ENCODE results near the gene ROMO1.
"Not testable (repeated sequence)": the region's sequence is repeated elsewhere in the genome, so short reads cannot be mapped to it uniquely, and the experiment has no call there.

Gene ROMO1

DNA sequence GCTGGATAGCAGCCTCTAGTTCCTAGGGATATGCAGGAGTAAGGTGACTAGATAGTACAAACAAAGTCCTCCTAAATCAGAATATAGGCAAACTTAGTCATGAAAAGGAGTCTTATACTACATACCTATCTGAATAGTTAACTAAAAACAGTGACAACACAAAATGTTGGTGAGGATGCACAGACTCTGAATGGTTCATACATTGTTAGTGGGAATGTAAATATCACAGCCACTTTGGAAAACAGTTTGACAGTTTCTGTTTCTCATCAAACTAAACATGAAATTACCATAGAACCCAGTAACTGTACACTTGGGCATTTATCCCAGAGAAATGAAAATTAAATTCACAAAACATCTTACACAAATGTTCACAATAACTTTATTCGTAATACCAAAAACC, 17.2 kb upstream of the ROMO1 start:
- DNase-seq, result no peak

DNA sequence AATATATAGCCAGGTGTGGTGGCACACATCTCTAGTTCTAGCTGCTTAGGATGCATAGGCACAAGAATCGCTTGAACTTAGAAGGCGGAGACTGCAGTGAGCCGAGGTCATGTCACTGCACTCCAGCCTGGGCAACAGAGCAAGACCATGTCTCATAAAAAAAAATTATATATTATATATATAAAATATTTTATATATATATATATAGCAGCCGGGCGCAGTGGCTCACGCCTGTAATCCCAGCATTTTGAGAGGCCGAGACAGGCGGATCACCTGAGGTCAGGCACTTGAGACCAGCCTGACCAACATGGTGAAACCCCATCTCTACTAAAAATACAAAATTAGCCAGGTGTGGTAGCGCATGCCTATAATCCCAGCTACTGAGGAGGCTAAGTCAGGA, 13.8 kb upstream of the ROMO1 start:
- DNase-seq, result not testable (repeated sequence)

DNA sequence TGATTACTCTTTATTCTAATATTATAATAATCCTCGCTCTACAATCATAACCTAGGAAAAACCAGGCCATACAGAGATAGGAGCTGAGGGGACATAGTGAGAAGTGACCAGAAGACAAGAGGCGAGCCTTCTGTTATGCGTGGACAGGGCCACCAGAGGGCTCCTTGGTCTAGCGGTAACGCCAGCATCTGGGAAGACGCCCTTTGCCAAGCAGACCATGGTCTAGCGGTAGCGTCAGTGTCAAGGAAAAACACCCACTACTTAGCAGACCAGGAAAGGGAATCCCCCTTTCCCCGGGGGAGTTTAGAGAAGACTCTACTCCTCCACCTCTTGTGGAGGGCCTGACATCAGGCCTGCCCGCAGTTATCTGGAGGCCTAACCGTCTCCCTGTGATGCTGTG, 12.3 kb upstream of the ROMO1 start:
- DNase-seq, result not testable (repeated sequence)

DNA sequence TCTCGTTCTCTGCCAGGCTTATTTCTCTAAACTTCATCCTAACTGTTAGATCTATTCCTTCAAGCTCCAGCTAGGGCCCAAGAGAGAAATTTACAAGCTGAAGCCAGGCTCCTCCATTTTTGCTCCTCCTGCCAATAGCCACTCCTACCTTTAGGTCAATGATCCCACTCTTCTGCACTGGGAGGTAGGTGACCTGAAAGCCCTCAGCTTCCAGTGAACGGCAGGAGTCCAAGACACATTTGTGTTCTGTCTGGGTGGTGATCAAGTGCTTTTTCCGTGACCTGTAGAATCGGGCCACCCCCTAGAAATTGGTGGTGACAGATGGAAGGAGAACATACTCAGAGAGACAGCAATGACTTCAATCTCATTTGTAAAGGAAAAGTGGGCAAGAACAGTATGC, 8.9 kb upstream of the ROMO1 start:
- DNase-seq, result no peak

DNA sequence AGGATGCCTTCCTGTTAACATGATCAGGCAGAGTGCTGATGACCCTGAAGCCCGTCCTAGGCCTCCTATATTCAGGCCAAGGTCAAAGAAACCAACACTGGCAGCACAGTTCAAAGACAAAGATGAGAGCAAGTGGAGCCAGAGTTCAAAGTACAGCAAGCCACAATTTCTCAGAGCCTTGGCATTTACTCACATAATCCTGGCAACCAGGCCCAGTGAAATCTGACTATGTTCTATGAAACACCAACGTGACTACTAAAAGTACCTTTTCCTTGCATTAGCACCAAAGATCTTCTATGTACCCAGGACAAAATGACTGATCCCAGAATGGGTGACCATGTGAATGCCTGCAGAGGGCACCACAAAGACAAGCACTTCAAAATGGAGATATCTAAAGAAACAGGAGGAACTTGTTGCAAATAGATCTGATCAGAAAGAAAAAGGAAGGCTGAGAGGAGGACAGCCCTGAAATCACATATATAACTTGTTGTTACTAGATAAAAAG, 3.9 kb upstream of the ROMO1 start:
- DNase-seq, result no peak

DNA sequence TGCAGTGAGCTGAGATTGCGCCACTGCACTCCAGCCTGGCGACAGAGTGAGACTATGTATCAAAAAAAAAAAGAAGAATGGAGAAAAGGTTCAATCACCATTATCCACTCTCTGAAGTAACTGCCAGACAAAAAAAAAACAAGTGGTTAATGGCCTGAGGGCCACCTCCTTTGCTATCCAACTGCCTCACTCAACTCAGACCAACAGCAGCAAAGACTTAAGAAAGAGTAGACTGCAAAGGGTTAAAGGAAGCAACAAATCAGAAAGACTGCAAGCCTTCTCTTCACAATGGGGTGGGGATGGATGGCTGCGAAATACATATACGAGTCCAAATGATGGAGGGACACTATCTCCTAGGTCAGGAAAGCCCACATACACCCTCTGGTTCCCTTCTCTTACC, 3.2 kb upstream of the ROMO1 start:
- no peak for DNase-seq

DNA sequence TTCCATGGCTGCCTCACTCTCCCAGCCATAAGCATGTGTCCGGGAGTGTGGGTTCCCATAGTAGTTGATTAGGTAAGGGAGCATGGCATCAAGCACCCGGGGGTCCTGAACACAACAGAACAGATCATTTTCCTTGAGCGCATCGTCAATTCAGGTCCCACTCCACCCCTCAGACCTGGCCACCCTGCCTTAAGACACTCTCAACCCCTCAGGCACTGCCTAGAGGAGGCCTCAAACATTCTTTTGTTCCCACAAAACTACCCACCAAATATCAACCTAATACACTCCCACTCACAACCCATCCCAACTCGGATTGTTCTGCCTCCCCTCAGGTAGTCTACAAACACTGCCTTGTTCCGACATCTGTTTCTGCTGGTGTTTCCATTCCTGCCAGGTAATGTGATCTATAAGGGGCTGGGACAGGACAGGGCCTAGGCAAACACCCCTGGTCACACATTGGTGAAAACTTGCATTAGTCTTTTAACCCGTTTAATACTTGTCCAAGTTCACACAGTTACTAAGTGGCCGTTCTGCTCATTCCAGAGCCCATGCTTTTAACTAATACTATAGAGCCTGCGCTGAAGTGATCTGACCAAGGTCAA, 1.4 kb upstream of the ROMO1 start:
- no peak for DNase-seq

DNA sequence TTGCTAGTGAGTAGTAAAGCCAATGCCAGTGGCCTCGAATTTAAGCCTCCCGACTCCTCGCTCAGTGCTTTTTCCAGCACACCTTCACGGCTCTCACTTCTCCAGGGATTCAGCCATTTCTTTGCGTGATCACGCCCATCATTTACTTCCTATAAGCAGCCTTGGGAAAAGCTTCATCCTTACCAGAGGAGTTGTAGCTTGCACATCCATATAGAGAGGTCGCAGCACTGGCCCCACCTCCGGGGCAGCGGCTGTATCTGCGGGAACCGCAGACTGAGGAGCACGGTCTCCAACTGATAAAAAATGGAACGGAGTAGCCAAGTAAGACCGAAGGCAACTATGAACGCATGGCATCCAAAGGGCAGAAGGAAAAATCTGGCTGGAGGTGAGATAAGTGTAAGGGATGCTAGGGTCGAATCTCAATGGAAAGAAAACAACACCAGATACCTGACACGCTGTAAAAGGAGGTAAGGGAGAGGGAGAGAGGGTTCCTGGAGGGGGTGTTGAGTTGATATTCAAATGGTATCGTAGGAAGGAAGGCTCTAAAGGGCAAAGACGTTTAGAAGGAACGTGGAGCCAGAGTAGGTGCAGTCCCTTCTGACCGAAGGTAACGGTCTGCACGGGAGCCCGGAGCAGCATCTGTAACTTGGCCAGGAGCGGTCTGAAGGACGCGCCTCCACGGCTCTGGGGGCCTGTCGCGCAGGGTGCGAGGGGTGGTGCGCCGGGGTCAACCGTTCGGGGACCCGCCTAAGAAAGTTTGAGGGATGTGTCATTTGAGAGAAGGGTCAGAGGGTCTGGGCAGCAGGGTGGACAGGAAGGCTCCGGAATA, 693 bp upstream of the ROMO1 start:
- no peak for DNase-seq

DNA sequence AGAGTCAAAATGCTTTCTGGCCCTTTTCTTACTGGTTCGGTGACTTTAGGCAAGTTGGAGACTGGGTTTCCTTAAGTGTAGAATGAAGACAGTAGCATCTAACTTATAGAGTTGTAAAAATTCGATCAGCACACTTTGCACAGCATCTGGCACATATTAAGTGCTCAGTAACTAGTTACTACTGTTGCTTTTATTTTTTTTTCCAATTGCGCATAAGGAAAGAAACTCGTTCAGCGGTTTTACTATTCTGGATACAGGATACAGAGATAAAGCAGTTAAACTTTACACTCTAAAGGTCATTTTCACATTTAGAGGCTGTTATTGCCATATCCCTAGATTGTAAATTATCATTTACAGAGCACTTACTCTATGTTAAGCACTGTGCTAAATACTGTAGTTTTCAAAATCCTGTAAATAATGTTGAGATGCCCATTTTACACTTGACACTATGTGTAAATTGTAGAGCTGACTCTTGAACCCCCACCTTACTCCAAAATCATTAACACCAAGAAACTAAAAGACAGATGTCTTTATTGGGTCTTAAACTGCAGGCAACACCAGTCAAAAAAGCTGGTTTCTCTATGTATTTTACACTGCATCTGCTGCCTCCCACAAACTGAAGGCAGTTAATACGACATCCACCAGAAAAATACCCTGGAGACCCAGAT, 886 bp downstream of the ROMO1 start:
- DNase-seq, result no peak

DNA sequence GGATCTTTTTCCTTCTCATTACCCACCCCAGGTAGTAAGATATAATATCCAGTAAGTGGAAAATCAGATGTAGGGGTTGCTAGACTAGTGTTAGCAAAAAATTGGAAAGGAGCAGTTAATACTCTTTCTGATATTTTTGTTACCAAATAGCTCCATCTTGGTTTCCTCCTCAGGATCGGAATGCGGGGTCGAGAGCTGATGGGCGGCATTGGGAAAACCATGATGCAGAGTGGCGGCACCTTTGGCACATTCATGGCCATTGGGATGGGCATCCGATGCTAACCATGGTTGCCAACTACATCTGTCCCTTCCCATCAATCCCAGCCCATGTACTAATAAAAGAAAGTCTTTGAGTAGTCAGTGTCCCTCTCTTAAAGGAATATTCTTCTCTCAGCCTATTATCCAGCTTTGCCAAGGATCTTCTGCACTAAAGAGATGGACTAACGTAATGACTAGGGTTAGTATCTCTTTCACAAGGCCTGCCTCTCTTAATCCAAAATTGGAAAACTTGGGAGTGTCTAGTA, 1.5 kb downstream of the ROMO1 start:
- no peak for DNase-seq

DNA sequence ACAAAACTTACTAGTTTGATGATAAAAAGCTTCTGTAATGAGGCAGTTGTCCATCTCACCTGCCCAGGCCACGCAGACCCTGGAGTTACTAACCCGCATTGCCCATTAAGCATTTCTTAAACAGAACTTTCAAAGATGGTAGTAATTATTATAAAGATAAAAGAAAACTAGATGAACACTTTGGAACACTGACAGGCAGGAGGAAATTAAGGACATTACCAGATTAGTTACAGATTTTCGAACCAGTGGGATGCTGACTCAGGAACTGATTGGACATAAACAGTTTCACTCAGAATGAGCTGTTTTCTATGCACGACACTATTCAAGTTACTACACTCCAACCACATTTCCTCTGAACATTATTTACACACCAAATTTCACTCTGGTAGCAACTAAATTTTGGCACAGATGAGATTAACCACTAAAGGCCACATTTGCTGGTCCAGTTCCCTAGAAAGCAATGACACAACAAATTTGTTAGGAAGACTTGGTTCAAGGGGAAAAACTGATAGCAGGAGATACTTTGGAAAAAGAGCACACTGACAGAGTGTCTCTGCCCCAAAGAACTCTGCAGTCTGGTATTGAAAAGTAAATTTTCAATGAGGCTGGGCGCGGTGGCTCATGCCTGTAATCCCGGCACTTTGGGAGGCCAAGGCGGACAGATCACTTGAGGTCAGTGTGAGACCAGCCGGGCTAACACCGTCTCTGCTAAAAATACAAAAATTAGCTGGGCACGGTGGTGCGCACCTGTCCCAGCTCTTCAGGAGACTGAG, 3.0 kb downstream of the ROMO1 start:
- DNase-seq, result no peak

DNA sequence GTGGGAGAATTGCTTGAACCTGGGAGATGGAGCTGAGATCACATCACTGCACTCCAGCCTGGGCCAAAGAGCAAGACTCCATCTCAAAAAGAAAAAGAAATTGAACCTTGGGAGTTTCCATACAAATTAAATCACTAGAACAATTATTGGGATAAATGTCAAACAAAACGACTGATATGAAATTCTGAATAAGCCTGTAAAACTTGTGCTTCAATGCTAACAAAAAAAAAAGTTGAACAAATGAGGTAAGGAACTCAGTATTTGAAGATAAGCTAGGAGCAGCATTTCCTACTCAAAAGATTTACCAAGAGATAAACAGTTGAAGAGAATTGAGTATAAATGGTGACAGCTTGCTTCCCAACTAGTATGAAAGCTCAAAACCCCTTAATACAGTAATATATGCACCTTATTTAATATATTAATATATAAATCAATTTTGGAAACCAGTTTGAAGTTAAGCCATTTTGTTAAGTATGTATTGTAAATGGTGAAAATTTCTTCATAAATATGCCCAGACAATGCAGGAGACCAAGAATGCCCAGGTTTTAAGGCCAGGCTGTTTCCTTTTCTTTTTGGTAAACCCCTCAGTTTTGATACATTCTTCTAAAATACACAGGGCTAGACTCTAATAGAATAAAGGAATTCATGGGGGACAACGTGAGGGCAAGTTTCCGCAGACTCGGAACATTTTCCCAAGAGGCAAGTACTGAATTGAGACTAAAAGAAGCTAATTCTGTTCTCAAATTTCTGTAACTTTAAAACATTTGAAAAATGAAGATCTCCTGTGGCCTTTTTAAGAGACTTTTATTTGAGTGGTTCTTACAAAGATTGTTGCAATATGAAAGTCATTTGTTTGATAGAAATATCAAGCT, 3.9 kb downstream of the ROMO1 start:
- no peak for DNase-seq

DNA sequence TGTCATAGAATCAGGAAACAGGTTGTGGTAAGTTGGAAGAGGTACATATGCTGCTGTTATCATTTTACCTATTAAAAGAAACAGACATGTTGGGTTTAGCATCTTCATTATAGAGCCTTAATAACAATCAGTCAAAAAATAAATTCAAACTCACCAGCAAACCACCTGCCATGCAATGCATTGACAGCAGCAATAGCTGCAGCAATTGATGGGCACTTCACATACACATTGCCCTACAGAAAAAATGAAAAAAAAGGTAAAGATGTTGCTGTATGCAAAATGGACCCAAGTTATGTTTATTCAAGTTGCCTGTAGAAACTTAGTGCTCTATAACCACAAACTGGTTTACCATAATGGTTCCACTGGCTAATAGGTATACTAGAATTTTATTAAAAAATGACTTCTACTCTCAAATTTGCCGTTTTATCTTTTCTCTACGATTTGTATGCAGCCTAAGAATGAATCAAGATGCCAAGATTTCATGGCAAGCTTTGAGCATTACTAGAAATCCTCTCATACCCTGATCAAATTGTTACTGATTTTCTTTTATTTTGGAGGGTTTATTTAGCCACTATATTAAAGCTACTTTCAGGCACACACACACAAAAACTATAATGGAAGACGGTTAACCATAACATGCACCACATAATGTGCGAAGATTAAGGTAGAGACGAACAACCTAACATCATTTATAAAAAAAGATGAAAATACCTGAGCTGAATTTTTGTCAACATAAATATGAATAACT, 5.5 kb downstream of the ROMO1 start:
- no peak for DNase-seq

DNA sequence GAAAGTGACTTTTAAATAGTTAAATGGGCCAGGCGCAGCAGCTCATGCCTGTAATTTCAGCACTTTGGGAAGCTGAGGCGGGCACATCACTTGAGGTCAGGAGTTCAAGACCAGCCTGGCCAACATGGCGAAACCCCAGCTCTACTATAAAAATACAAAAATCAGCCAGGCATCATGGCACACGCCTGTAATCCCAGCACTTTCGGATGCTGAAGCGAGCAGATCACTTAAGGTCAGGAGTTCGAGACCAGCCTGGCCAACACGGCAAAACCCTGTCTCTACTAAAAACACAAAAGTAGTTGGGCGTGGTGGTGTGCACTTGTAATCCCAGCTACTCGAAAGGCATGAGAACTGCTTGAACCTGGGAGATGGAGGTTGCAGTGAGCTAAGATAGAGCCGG, 6.7 kb downstream of the ROMO1 start:
- not testable (repeated sequence) for DNase-seq

DNA sequence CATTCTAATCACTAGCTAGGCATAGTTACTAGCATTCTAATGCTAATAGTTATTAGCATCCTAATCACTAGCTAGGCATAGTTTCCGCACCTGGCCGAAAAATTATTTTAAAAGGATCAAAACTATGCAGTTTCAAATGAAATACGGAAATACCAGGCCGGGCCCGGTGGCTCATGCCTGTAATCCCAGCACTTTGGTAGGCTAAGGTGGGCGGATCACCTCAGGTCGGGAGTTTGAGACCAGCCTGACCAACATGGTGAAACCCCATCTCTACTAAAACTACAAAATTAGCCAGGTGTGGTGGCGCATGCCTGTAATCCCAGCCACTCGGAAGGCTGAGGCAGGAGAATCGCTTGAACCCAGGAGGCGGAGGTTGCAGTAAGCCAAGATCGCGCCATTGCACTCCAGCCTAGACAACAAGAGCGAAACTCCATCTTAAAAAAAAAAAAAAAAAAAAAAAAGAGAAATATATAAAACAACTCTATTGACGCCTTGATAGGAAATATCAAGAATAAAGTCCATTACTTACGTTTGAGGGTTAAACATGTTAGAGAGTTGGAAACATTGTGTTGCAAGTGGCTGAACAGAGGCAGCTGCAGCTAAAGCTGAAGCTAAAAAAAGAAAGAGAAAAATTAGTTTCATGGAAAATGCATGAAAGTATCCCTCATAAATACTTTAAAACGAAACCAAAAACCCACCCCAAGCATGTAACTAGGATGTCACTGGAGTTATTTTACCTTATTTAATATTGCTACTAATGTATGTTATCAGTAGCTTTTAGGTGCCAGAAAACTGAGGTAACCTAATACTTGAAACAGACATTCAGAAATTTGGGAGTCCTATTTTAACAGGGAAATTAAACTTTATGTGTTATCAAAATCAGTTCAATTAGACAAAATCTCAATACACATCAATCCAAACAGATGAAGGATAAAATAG, 7.7 kb downstream of the ROMO1 start:
- not testable (repeated sequence) for DNase-seq

DNA sequence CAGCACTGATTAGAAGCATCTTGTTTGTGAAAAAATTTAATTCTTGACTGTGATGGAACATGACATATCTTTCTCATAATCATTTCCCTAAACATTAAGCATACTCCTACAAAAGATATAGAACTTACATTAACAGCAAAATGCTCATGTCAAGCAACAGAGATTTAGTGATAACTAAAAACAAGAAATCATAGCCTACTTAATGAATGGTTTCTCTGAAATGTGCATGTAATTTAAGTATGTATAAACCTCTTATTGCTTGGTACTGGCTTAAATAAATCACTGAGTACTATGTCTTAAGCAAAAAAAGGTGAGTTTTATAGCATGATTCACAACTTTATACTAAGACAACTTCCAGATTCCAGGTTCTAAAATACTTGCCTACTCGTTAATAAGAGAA, 9.3 kb downstream of the ROMO1 start:
- DNase-seq, result no peak

DNA sequence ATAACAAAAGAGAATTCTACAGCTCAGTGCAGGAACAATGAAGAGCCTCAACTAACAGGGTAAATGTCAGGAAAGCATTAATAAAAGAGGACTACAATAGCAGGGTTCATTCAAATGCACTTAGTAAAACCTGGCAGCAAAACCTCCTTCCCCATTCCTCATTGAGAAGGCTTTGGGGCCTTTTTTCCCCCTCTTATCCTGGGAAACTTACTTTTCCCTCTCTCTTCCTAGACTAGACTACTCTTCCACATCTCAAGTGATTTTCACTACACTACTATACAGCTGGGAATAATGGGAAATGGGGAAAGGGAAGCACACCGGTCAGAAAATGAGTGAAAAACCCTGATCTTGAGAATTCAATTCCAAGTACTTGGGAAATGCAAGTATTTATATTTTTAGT, 10.1 kb downstream of the ROMO1 start:
- DNase-seq, result no peak

DNA sequence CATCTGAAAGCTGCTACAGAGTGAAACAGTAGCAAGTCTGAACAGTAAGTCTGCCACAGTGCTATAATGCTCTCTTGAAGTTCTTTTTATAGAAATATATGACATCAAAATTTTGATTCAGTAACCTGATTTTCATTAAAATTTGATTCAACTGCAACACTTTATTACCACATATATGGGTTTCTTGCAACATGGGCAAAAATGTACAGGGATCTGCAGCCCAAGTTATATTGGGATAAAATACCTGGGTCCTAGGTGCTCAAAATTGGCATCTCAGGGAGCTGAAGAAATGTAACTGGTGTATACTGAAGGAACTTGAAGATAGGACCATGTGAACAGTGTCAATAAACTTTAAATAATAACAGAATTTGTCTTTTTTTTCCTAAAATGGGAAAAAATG, 10.8 kb downstream of the ROMO1 start:
- no peak for DNase-seq

DNA sequence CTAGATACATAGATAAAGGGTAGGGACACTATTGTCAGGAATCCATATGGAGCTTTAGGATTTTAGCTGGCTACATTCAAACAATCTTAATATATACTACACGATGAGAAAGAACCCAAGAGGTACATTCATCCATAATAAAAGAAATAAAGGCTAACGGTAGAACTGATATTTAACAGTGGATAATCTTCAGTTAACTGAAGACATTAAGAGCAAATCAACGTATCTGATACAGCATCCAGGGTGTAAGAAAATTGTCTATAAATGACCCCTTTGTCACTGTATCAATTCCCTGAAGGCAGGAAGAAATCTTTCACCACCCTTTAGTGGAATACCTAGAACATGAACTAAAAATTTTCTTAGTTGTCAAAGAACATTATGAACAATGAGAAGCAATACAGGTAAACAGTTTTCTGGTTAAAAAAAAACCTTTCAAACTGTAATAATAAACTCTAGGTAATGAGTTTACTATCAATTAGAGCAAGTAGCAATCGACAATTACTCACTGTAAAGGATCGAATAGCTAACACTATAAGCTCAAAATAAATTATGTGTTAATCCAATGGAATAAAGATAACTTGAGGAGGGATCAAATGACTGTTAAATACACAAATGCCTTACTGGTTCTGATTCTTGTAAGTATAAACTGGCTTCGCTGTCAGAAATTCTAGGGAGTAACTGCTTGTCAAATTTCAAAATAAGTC, 11.8 kb downstream of the ROMO1 start:
- DNase-seq, result no peak

Data from activated CD4-positive, alpha-beta T cell treated with anti-CD3 and anti-CD28 coated beads, Interleukin-2, amount 50 U/mL, for 1 hour (primary cell).